ENCODE data around the gene SLC43A3.

- no peak for TF ChIP-seq CTCF (IDR thresholded peaks at IDR 0.05; ENCODE audit: insufficient read depth, low read length)
- no peak for TF ChIP-seq POLR2AphosphoS5 (IDR thresholded peaks at IDR 0.05; ENCODE audit: low read depth)
- TF ChIP-seq GABPA (IDR thresholded peaks at IDR 0.05; ENCODE audit: low read depth), result no peak
Observed at GRCh38 chr11:57392763-57393105, 34.2 kb downstream of the SLC43A3 start.
